OCI-LY1 (cell line): Measurements from ENCODE around the gene IGF1R.

Experiments
- H2AFZ ChIP-seq: fragments of 200-600 bp; sonication (generic), shearing (Covaris generic); 2 replicates; pipeline ENCODE4 v1.6.0; 2014; ENCODE audit warnings: antibody characterized with exemption, mild to moderate bottlenecking, low read length
- H3F3A ChIP-seq: fragments of 200-600 bp; sonication (generic), shearing (Covaris generic); 2 replicates; pipeline ENCODE4 v1.6.0; 2014; ENCODE audit warnings: mild to moderate bottlenecking, antibody characterized with exemption, low read length, moderate library complexity; ENCODE audit not compliant: insufficient read depth
- H3K27ac ChIP-seq: fragments of 200-600 bp; sonication (generic); 2 replicates; pipeline ENCODE4 v1.5.1; 2014; ENCODE audit warnings: low read length, mixed run types, mild to moderate bottlenecking, low read depth; ENCODE audit not compliant: poor library complexity, severe bottlenecking
- H3K27me3 ChIP-seq: fragments of 200-600 bp; sonication (generic); 2 replicates; pipeline ENCODE4 v1.6.0; 2014; ENCODE audit warnings: antibody characterized with exemption, mild to moderate bottlenecking, low read length, moderate library complexity; ENCODE audit not compliant: insufficient read depth
- H3K36me3 ChIP-seq: fragments of 200-600 bp; sonication (generic); 2 replicates; pipeline ENCODE4 v1.6.1; 2014; ENCODE audit warnings: mild to moderate bottlenecking, antibody characterized with exemption, low read length, moderate library complexity, mixed read lengths; ENCODE audit not compliant: insufficient read depth
- H3K4me1 ChIP-seq: fragments of 200-600 bp; sonication (generic); 2 replicates; pipeline ENCODE4 v1.5.1; 2014; ENCODE audit warnings: mild to moderate bottlenecking, low read length, moderate library complexity; ENCODE audit not compliant: insufficient read depth, severe bottlenecking
- H3K4me2 ChIP-seq: fragments of 200-600 bp; sonication (generic), shearing (Covaris generic); 2 replicates; pipeline ENCODE4 v1.6.1; 2014; ENCODE audit warnings: low read length
- H3K4me3 ChIP-seq: fragments of 200-600 bp; sonication (generic); 2 replicates; pipeline ENCODE4 v1.5.1; 2014; ENCODE audit warnings: low read length, low read depth, mild to moderate bottlenecking, mixed read lengths; ENCODE audit not compliant: poor library complexity, severe bottlenecking
- H3K79me2 ChIP-seq: fragments of 200-600 bp; shearing (Covaris generic); 2 replicates; pipeline ENCODE4 v1.6.1; 2016; ENCODE audit warnings: mixed run types, low read length, mixed read lengths; ENCODE audit not compliant: insufficient read depth
- H3K9ac ChIP-seq: fragments of 200-600 bp; sonication (generic), shearing (Covaris generic); 2 replicates; pipeline ENCODE4 v1.6.1; 2014; ENCODE audit warnings: mild to moderate bottlenecking, low read length, mixed read lengths
- H3K9me2 ChIP-seq: fragments of 200-600 bp; sonication (generic), shearing (Covaris generic); 2 replicates; pipeline ENCODE4 v1.6.1; 2014; ENCODE audit warnings: low read depth, mild to moderate bottlenecking, low read length, mixed read lengths
- H3K9me3 ChIP-seq: fragments of 200-600 bp; shearing (Covaris generic); 2 replicates; pipeline ENCODE4 v1.6.1; 2014; ENCODE audit warnings: low read length, mixed read lengths
- H4K20me1 ChIP-seq: fragments of 200-600 bp; sonication (generic), shearing (Covaris generic); 2 replicates; pipeline ENCODE4 v1.6.0; 2016; ENCODE audit warnings: mild to moderate bottlenecking, low read length; ENCODE audit not compliant: insufficient read depth
- CTCF ChIP-seq: fragments of 200-600 bp; sonication (generic), shearing (Covaris generic); IDR thresholded peaks from 2 replicates; pipeline ENCODE4 v1.5.1; 2017; ENCODE audit warnings: mild to moderate bottlenecking, antibody characterized with exemption, low read length, moderate library complexity, mixed read lengths
- EZH2 ChIP-seq: fragments of 200-600 bp; sonication (generic), shearing (Covaris generic); IDR thresholded peaks from 2 replicates; pipeline ENCODE4 v1.8.0; 2017; ENCODE audit warnings: borderline replicate concordance, mixed run types, mild to moderate bottlenecking, antibody characterized with exemption, low read length, moderate library complexity, mixed read lengths

Gene IGF1R

GRCh38 chr15:98942431-98942830 is 294.1 kb downstream of the IGF1R start:
- H3K4me1 ChIP-seq, result no peaks in the 10 kb centered on the region
- no peak overlapping the region for H3K9ac ChIP-seq
- no peaks in the 10 kb centered on the region for H4K20me1 ChIP-seq
- TF ChIP-seq CTCF (no peak), EZH2 (no peak)
- H3K4me2 ChIP-seq, result no peak overlapping the region
- H3K9me3 ChIP-seq, result no peaks in the 10 kb centered on the region
- no peak overlapping the region for H3K27ac ChIP-seq
- H3F3A ChIP-seq, result no peaks in the 10 kb centered on the region
- no peaks in the 10 kb centered on the region for H3K36me3 ChIP-seq
- H3K79me2 ChIP-seq, result no peaks in the 10 kb centered on the region
- H3K4me3 ChIP-seq, result no peak overlapping the region
- H3K27me3 ChIP-seq, result peaks cover 9% of the 10 kb centered on the region; the same call in 1 of the 2 replicates
- H2AFZ ChIP-seq, result no peak overlapping the region
- no peaks in the 10 kb centered on the region for H3K9me2 ChIP-seq

GRCh38 chr15:98943051-98943508 is 294.7 kb downstream of the IGF1R start:
- H3K79me2 ChIP-seq, result no peaks in the 10 kb centered on the region
- H3F3A ChIP-seq, result no peaks in the 10 kb centered on the region
- H3K27me3 ChIP-seq, result peaks cover 9% of the 10 kb centered on the region; the same call in 1 of the 2 replicates
- no peaks in the 10 kb centered on the region for H4K20me1 ChIP-seq
- H3K9me2 ChIP-seq, result no peaks in the 10 kb centered on the region
- H3K4me3 ChIP-seq, result no peak overlapping the region
- H3K9ac ChIP-seq, result no peak overlapping the region
- H3K9me3 ChIP-seq, result no peaks in the 10 kb centered on the region
- no peak overlapping the region for H3K4me2 ChIP-seq
- no peaks in the 10 kb centered on the region for H3K4me1 ChIP-seq
- no peaks in the 10 kb centered on the region for H3K36me3 ChIP-seq
- no peak overlapping the region for H2AFZ ChIP-seq
- H3K27ac ChIP-seq, result no peak overlapping the region
- TF ChIP-seq EZH2, result no peak
- no peak for TF ChIP-seq CTCF

GRCh38 chr15:98943601-98944151 is 295.3 kb downstream of the IGF1R start:
- H3K9me2 ChIP-seq, result no peaks in the 10 kb centered on the region
- no peak overlapping the region for H3K4me2 ChIP-seq
- no peaks in the 10 kb centered on the region for H3K4me1 ChIP-seq
- H3K79me2 ChIP-seq, result no peaks in the 10 kb centered on the region
- no peak for TF ChIP-seq CTCF
- no peak for TF ChIP-seq EZH2
- no peak overlapping the region for H3K9ac ChIP-seq
- no peak overlapping the region for H3K4me3 ChIP-seq
- no peak overlapping the region for H2AFZ ChIP-seq
- no peaks in the 10 kb centered on the region for H3K36me3 ChIP-seq
- no peaks in the 10 kb centered on the region for H3F3A ChIP-seq
- no peaks in the 10 kb centered on the region for H3K9me3 ChIP-seq
- H4K20me1 ChIP-seq, result no peaks in the 10 kb centered on the region
- H3K27ac ChIP-seq, result no peak overlapping the region
- H3K27me3 ChIP-seq, result peaks cover 9% of the 10 kb centered on the region; the same call in 1 of the 2 replicates
